K562 (cell line): ENCODE measurements around the gene GPR176. TPM values are rescaled to one million over a fixed set of nuclear protein-coding genes. Genes with fewer than 3 reads are reported as not detected.
A peak's percentile ranks its signal among the peaks of the same experiment; 100 is the strongest.

Experiments
- ATAC-seq: fragments of 200-7000 bp; cut with Tn5 transposase; 3 replicates; pipeline ENCODE4 v1.9.1; 2020; ENCODE audit warnings: moderate library complexity
- BruUV-seq: library from RNA; stranded (reverse); fragments of 400-500 nt; replicated peaks from 2 replicates; lab custom pipeline; 2021; lab: Mats Ljungman, UMichigan
- CTCF ChIA-PET: fragments of 300-600 bp; formaldehyde crosslinking; extraction: SDS; loops from one replicate; lab custom pipeline; 2021; ENCODE audit warnings: low intra/inter-chr PET ratio; lab: Yijun Ruan, JAX
- POLR2A ChIA-PET: fragments of 300-600, 350-650 bp; sonication (Branson Sonifier 250); formaldehyde crosslinking; extraction: SDS; loops from one replicate; lab custom pipeline; 2021; ENCODE audit warnings: antibody characterized with exemption, inconsistent platforms; lab: Yijun Ruan, JAX
- DNase-seq, 4 experiments: peaks; one replicate each; pipeline versions ENCODE4 v3.0.0 to v3.0.0-alpha.2; 2011 to 2018; ENCODE audit warnings: low spot score in 3 of 4, mixed read lengths in 3 of 4; ENCODE audit errors: extremely low read depth in 1 of 4
- FAIRE-seq: peaks from 2 replicates; lab custom pipeline; 2011; peaks lifted over from hg19 to GRCh38; lab: Jason Lieb, UNC
- H2AFZ ChIP-seq: 2 replicates; pipeline ENCODE4 v1.6.0; 2011; ENCODE audit warnings: low read depth, low read length, control low read depth, inconsistent platforms
- H3K27ac ChIP-seq: fragments of 200-600 bp; 3 replicates; pipeline ENCODE4 v1.8.0; 2011; ENCODE audit warnings: low read depth, mild to moderate bottlenecking, control low read depth, inconsistent platforms, low read length, moderate library complexity, mixed read lengths; ENCODE audit errors: extremely low read depth
- H3K27me3 ChIP-seq, 2 experiments: fragments of 300-600 bp in 1 of 2; 2 replicates in 1 of 2; 3 replicates in 1 of 2; pipeline versions ENCODE4 v1.6.0 to v1.8.0; 2011; ENCODE audit warnings: inconsistent platforms in 2 of 2, low read length in 2 of 2, mild to moderate bottlenecking in 1 of 2, mixed read lengths in 1 of 2, moderate library complexity in 1 of 2; ENCODE audit not compliant: control insufficient read depth in 2 of 2, insufficient read depth in 2 of 2
- H3K36me3 ChIP-seq: fragments of 300-600 bp; 3 replicates; pipeline ENCODE4 v1.8.0; 2011; ENCODE audit warnings: mild to moderate bottlenecking, low read length, inconsistent platforms; ENCODE audit not compliant: control insufficient read depth, insufficient read depth
- H3K4me1 ChIP-seq, 2 experiments: fragments of 200-600 bp in 1 of 2; replicated peaks in 1 of 2; 2 replicates in 1 of 2; 3 replicates in 1 of 2; pipeline versions ENCODE4 v1.5.1 to v1.8.0; 2011; ENCODE audit warnings: inconsistent platforms in 2 of 2, low read length in 2 of 2, mild to moderate bottlenecking in 1 of 2, mixed read lengths in 1 of 2, moderate library complexity in 1 of 2; ENCODE audit not compliant: control insufficient read depth in 2 of 2, insufficient read depth in 2 of 2
- H3K4me2 ChIP-seq: 2 replicates; pipeline ENCODE4 v1.6.1; 2011; ENCODE audit warnings: low read length, control low read depth, inconsistent platforms, mixed read lengths; ENCODE audit not compliant: insufficient read depth
- H3K4me3 ChIP-seq: fragments of 200-600 bp; sonication (generic), shearing (Covaris generic); 2 replicates; pipeline ENCODE4 v1.5.1; 2016; ENCODE audit warnings: control low read depth, inconsistent platforms
- H3K79me2 ChIP-seq: fragments of 200-600 bp; 3 replicates; pipeline ENCODE4 v1.8.0; 2011; ENCODE audit warnings: low read length, inconsistent platforms; ENCODE audit not compliant: control insufficient read depth, insufficient read depth
- H3K9ac ChIP-seq, 2 experiments: 2 replicates each; pipeline versions ENCODE4 v1.6.0 to v1.6.1; 2011; ENCODE audit warnings: low read depth in 2 of 2, low read length in 2 of 2, control low read depth in 1 of 2, inconsistent platforms in 1 of 2, mild to moderate bottlenecking in 1 of 2, mixed read lengths in 1 of 2; ENCODE audit not compliant: insufficient read depth in 1 of 2
- H3K9me1 ChIP-seq: one replicate; pipeline ENCODE4 v1.6.0; 2011; ENCODE audit warnings: inconsistent platforms, mild to moderate bottlenecking, low read length, moderate library complexity; ENCODE audit not compliant: control insufficient read depth, insufficient read depth
- H3K9me3 ChIP-seq: replicated peaks from 2 replicates; pipeline ENCODE4 v1.5.1; 2011; ENCODE audit warnings: low read depth, low read length, inconsistent platforms; ENCODE audit not compliant: control insufficient read depth, insufficient read depth
- H4K20me1 ChIP-seq: replicated peaks from 2 replicates; pipeline ENCODE4 v1.6.1; 2011; ENCODE audit warnings: low read length, inconsistent platforms, mixed read lengths; ENCODE audit not compliant: control insufficient read depth, insufficient read depth
- GABPA ChIP-seq: fragments of 200-800 bp; sonication (Bioruptor generic); conservative IDR thresholded peaks from 2 replicates; pipeline ENCODE4 v1.6.1; 2016; ENCODE audit warnings: low read depth, missing genetic modification characterization, missing compliant biosample characterization
- MLX ChIP-seq, 2 experiments: fragments of 450-650 bp in 1 of 2; sonication (generic) in 1 of 2; formaldehyde crosslinking; conservative IDR thresholded peaks; 2 replicates each; pipeline versions ENCODE4 v1.4.0 to v1.8.1; 2020 to 2022; ENCODE audit warnings: mild to moderate bottlenecking in 1 of 2, missing genetic modification reagents in 1 of 2
- SETDB1 ChIP-seq: IDR thresholded peaks from one replicate; pipeline ENCODE4 v1.6.1; 2012; ENCODE audit warnings: low read length, control low read depth, inconsistent platforms
- SFPQ ChIP-seq: fragments of 200-400 bp; formaldehyde crosslinking; IDR thresholded peaks from 2 replicates; pipeline ENCODE4 v1.6.1; 2017; ENCODE audit warnings: mild to moderate bottlenecking, low read depth, low read length, moderate library complexity
- SIN3A ChIP-seq, 2 experiments: fragments of 150-350 bp in 1 of 2; IDR thresholded peaks; 2 replicates each; pipeline ENCODE4 v1.6.1; 2011 to 2016; ENCODE audit warnings: borderline replicate concordance in 2 of 2, low read depth in 2 of 2, low read length in 2 of 2, mild to moderate bottlenecking in 2 of 2, moderate library complexity in 2 of 2; ENCODE audit not compliant: control insufficient read depth in 1 of 2
- USF2 ChIP-seq: sonication (generic); formaldehyde crosslinking; IDR thresholded peaks from 2 replicates; pipeline ENCODE4 v1.5.0; 2020; ENCODE audit warnings: missing genetic modification reagents
- VEZF1 ChIP-seq: fragments of 200-800 bp; sonication (Bioruptor generic); IDR thresholded peaks from 2 replicates; pipeline ENCODE4 v1.6.1; 2017; ENCODE audit warnings: missing genetic modification characterization, missing compliant biosample characterization
- ZNF217 ChIP-seq: sonication (generic); formaldehyde crosslinking; IDR thresholded peaks from 2 replicates; pipeline ENCODE4 v1.8.0; 2022; ENCODE audit warnings: mild to moderate bottlenecking, missing genetic modification reagents
- ZNF354B ChIP-seq: fragments of 250-450 bp; sonication (Bioruptor Pico); IDR thresholded peaks from 2 replicates; pipeline ENCODE4 v1.4.0; 2020
- WGBS: fragments of 100-300 bp; shearing (Covaris generic); methylation state at CpG from one replicate; pipeline ENCODE4 v1.1.6; 2016; ENCODE audit warnings: low coverage, mixed read lengths; ENCODE audit not compliant: insufficient coverage; ENCODE audit errors: missing lambda C conversion rate; 5-methylcytosine and 5-hydroxymethylcytosine counted together
- in situ Hi-C: fragments of 300-500 bp; cut with MboI; formaldehyde crosslinking; loops from 4 replicates; pipeline ENCODE4 v1.15.0; 2018; ENCODE audit warnings: inconsistent platforms, mixed read lengths
- intact Hi-C: fragments of 100-400 bp; cut with micrococcal nuclease; formaldehyde crosslinking; loops from 2 replicates; pipeline ENCODE4 v1.14.2; 2022
- polyA plus RNA-seq, 8 experiments: library from polyadenylated mRNA; depleted of rRNA in 4 of 8; stranded (reverse) in 5 of 8; unstranded in 3 of 8; fragments of >200 nt; fragmentation: Nextera tagmentation in 2 of 8; fragmentation: Illumina TruSeq in 1 of 8; extraction: Ambion mirVana in 2 of 8; extraction: Trizol in 1 of 8; gene quantifications; 2 replicates each; pipeline versions ENCODE4 v1.2.1 to v1.2.3, GENCODE V29; 2011 to 2014; ENCODE audit warnings: inconsistent platforms in 1 of 8, missing spikeins in 1 of 8
- total RNA-seq, 7 experiments: library from RNA; depleted of rRNA in 6 of 7; stranded (reverse); fragments of >200 nt in 6 of 7; fragmentation: Illumina TruSeq in 2 of 7; extraction: Trizol in 2 of 7; gene quantifications; 2 replicates each; pipeline versions ENCODE4 v1.2.1 to v1.2.3, GENCODE V29; 2011 to 2021; ENCODE audit warnings: low replicate concordance in 1 of 7

The GPR176 gene
- total and polyA plus RNA-seq, 9 of the 15 experiments (the other 6 are each of a cell fraction or from before 2014, with no cell fraction given) = 0.03 to 1.2 (median 0.76) TPM

GRCh38 chr15:39925112-39925842 lies 5.2 kb upstream of the GPR176 start (continued):
- TF ChIP-seq SFPQ (no peak), SETDB1 (no peak), VEZF1 (peak; percentile 40; the same call in 1 of the 2 replicates), ZNF217 (CRISPR knock-in tag) (no peak)

- no TSS peak for BruUV-seq
- no peaks in the 10 kb centered on the region for H3K36me3 ChIP-seq
- ChIA-PET POLR2A (interaction anchor here (0.8 to 2.6 kb wide), 3 partner anchors 9 to 95 kb away, joined by 3 to 14 read pairs (median 5); partner anchors contain the start of gene EIF2AK4), CTCF (no interaction called here)
- H3K9me3 ChIP-seq = peaks cover 4% of the 10 kb centered on the region; the same call in 1 of the 2 replicates
- DNase-seq (no peak), ATAC-seq (no peak), FAIRE-seq (no peak)
- no peak overlapping the region for H3K27ac ChIP-seq
- peaks cover 14 to 21% of the 10 kb centered on the region in 2 experiments; a peak in 4 of 5 replicates for H3K4me1 ChIP-seq
- H3K9ac ChIP-seq = no peak overlapping the region
- H3K4me3 ChIP-seq = no peak overlapping the region
- intact Hi-C loops = no loop called here
- H4K20me1 ChIP-seq = no peaks in the 10 kb centered on the region
- no peaks in the 10 kb centered on the region for H3K9me1 ChIP-seq
- H2AFZ ChIP-seq = peak overlapping the region; percentile 60
- no peaks in the 10 kb centered on the region for H3K79me2 ChIP-seq
- no peaks in the 10 kb centered on the region for H3K27me3 ChIP-seq
- in situ Hi-C loops = loop anchor here (5.0 kb wide), 1 partner anchor 137 kb away; no protein-coding TSS in a partner anchor
- WGBS = 34% methylated on average over 3 of the region's 3 CpGs
- TF ChIP-seq ZNF354B (CRISPR knock-in tag) (no peak), MLX (CRISPR knock-in tag; conservative IDR thresholded peaks at IDR 0.05) (no peak), USF2 (CRISPR knock-in tag) (0 out of 2 replicates have a peak, but pooled peaks have one; percentile 5), GABPA (no peak), SIN3A (IDR thresholded peaks at IDR 0.05; ENCODE audit: borderline replicate concordance in 2 of 2, control insufficient read depth in 1 of 2, low read depth in 2 of 2, low read length in 2 of 2) (no peak)
- TF ChIP-seq, all 486 proteins: peak for 1
- H3K4me2 ChIP-seq = no peak overlapping the region
Measured at GRCh38 chr15:39924437-39924836, 4.4 kb upstream of the GPR176 start.
